HCT116 (cell line): ENCODE data around the gene SLC27A1. TPM values are rescaled to one million over a fixed set of nuclear protein-coding genes. Genes with fewer than 3 reads are reported as not detected.
A peak's percentile ranks its signal among the peaks of the same experiment; 100 is the strongest.

Experiments
- ATAC-seq: fragments of 200-7000 bp; cut with Tn5 transposase; 2 replicates; pipeline ENCODE4 v1.9.1; 2020; ENCODE audit warnings: mild to moderate bottlenecking, moderate library complexity
- BruUV-seq: library from RNA; stranded (reverse); fragments of 400-500 nt; replicated peaks from 2 replicates; lab custom pipeline; 2021; lab: Mats Ljungman, UMichigan
- CTCF ChIA-PET: fragments of 300-600 bp; sonication (Branson Sonifier 250); formaldehyde crosslinking; loops from one replicate; lab custom pipeline; 2021; ENCODE audit warnings: antibody characterized with exemption; lab: Charles Lee
- POLR2A ChIA-PET: fragments of 300-600, 350-600 bp; sonication (Branson Sonifier 250); formaldehyde crosslinking; loops from one replicate; lab custom pipeline; 2021; ENCODE audit warnings: antibody characterized with exemption; lab: Charles Lee
- RAD21 ChIA-PET, 2 experiments: fragments of 300-600 bp; sonication (Branson Sonifier 250); formaldehyde crosslinking; loops; one replicate each; lab custom pipeline; 2023; ENCODE audit warnings: low total read pairs in 2 of 2; ENCODE audit not compliant: uncharacterized antibody in 2 of 2, unreplicated experiment in 2 of 2, low non-redundant PET in 1 of 2; lab: Charles Lee
- DNase-seq: peaks from one replicate; pipeline ENCODE4 v3.0.0-alpha.2; 2010; ENCODE audit warnings: low read depth, low spot score
- H2AFZ ChIP-seq: fragments of 200-600 bp; shearing (Covaris generic), sonication (generic); 2 replicates; pipeline ENCODE4 v1.6.1; 2017; ENCODE audit warnings: low read depth, mixed run types, mixed read lengths, antibody characterized with exemption, low read length; ENCODE audit not compliant: poor library complexity, severe bottlenecking
- H3K27ac ChIP-seq: 2 replicates; pipeline ENCODE4 v1.5.1; 2012; ENCODE audit warnings: low read depth, low read length
- H3K27me3 ChIP-seq: fragments of 200-600 bp; sonication (generic); 2 replicates; pipeline ENCODE4 v1.6.1; 2016; ENCODE audit warnings: mixed run types, low read length, mixed read lengths; ENCODE audit not compliant: insufficient read depth
- H3K36me3 ChIP-seq, 2 experiments: fragments of 200-500 bp in 1 of 2; fragments of 200-600 bp in 1 of 2; sonication (Bioruptor generic) in 1 of 2; sonication (generic) in 1 of 2; 2 replicates each; pipeline versions ENCODE4 v1.5.1 to v1.6.1; 2014 to 2016; ENCODE audit warnings: low read length in 2 of 2, inconsistent platforms in 1 of 2, mixed read lengths in 1 of 2, mixed run types in 1 of 2; ENCODE audit not compliant: insufficient read depth in 2 of 2, control insufficient read depth in 1 of 2
- H3K4me1 ChIP-seq, 2 experiments: fragments of 200-600 bp in 1 of 2; sonication (generic) in 1 of 2; 2 replicates each; pipeline versions ENCODE4 v1.5.1 to v1.6.1; 2012 to 2017; ENCODE audit warnings: low read length in 2 of 2, inconsistent platforms in 1 of 2, mild to moderate bottlenecking in 1 of 2, mixed read lengths in 1 of 2, mixed run types in 1 of 2, moderate library complexity in 1 of 2; ENCODE audit not compliant: insufficient read depth in 2 of 2, control insufficient read depth in 1 of 2
- H3K4me2 ChIP-seq: fragments of 200-600 bp; sonication (generic); 2 replicates; pipeline ENCODE4 v1.6.1; 2017; ENCODE audit warnings: mixed run types, low read length, mixed read lengths
- H3K4me3 ChIP-seq, 2 experiments: fragments of 200-600 bp in 1 of 2; sonication (generic) in 1 of 2; replicated peaks in 1 of 2; 2 replicates each; pipeline ENCODE4 v1.5.1; 2011 to 2016; ENCODE audit warnings: low read length in 2 of 2, control low read depth in 1 of 2, low read depth in 1 of 2, mild to moderate bottlenecking in 1 of 2, mixed read lengths in 1 of 2, mixed run types in 1 of 2
- H3K79me2 ChIP-seq: fragments of 200-600 bp; sonication (generic); 2 replicates; pipeline ENCODE4 v1.6.1; 2017; ENCODE audit warnings: mild to moderate bottlenecking, mixed run types, low read length, moderate library complexity, mixed read lengths; ENCODE audit not compliant: insufficient read depth
- H3K9ac ChIP-seq: fragments of 200-600 bp; sonication (generic); 2 replicates; pipeline ENCODE4 v1.6.1; 2016; ENCODE audit warnings: low read length, mixed read lengths
- H3K9me2 ChIP-seq: fragments of 200-600 bp; sonication (generic), shearing (Covaris generic); 2 replicates; pipeline ENCODE4 v1.6.1; 2017; ENCODE audit warnings: mixed run types, mild to moderate bottlenecking, moderate library complexity; ENCODE audit not compliant: insufficient read depth
- H3K9me3 ChIP-seq, 2 experiments: fragments of 200-500 bp in 1 of 2; fragments of 200-600 bp in 1 of 2; sonication (Bioruptor generic) in 1 of 2; sonication (generic) in 1 of 2; 2 replicates each; pipeline ENCODE4 v1.6.1; 2014 to 2017; ENCODE audit warnings: low read length in 2 of 2, mixed read lengths in 2 of 2, inconsistent platforms in 1 of 2, low read depth in 1 of 2, mild to moderate bottlenecking in 1 of 2, mixed run types in 1 of 2, moderate library complexity in 1 of 2; ENCODE audit not compliant: control insufficient read depth in 1 of 2, insufficient read depth in 1 of 2
- H4K20me1 ChIP-seq: fragments of 200-600 bp; sonication (generic), shearing (Covaris generic); 2 replicates; pipeline ENCODE4 v1.6.1; 2017; ENCODE audit warnings: mixed run types, mild to moderate bottlenecking, moderate library complexity; ENCODE audit not compliant: insufficient read depth
- CBX3 ChIP-seq: IDR thresholded peaks from 2 replicates; pipeline ENCODE4 v1.6.1; 2012; ENCODE audit warnings: low read depth
- CEBPB ChIP-seq: IDR thresholded peaks from 2 replicates; pipeline ENCODE4 v1.6.1; 2012; ENCODE audit warnings: low read depth
- EGR1 ChIP-seq: IDR thresholded peaks from 2 replicates; pipeline ENCODE4 v1.6.1; 2012; ENCODE audit warnings: low read depth
- ELF1 ChIP-seq: IDR thresholded peaks from 2 replicates; pipeline ENCODE4 v1.6.1; 2012; ENCODE audit warnings: low read depth, borderline replicate concordance
- EZH2 ChIP-seq: fragments of 200-600 bp; sonication (generic); IDR thresholded peaks from 2 replicates; pipeline ENCODE4 v1.6.1; 2017; ENCODE audit warnings: antibody characterized with exemption, mixed run types
- FOSL1 ChIP-seq: IDR thresholded peaks from 2 replicates; pipeline ENCODE4 v1.6.1; 2012; ENCODE audit warnings: low read depth
- JUND ChIP-seq: IDR thresholded peaks from 2 replicates; pipeline ENCODE4 v1.6.1; 2012
- POLR2AphosphoS5 ChIP-seq: IDR thresholded peaks from 2 replicates; pipeline ENCODE4 v1.6.1; 2011; ENCODE audit warnings: mild to moderate bottlenecking, low read depth, low read length, moderate library complexity
- SIN3A ChIP-seq: IDR thresholded peaks from 2 replicates; pipeline ENCODE4 v1.6.1; 2012; ENCODE audit warnings: low read depth
- SP1 ChIP-seq: IDR thresholded peaks from 2 replicates; pipeline ENCODE4 v1.6.1; 2012; ENCODE audit warnings: low read depth
- TCF7L2 ChIP-seq: IDR thresholded peaks from 2 replicates; pipeline ENCODE4 v1.7.0; 2011; ENCODE audit warnings: borderline replicate concordance, inconsistent platforms; ENCODE audit not compliant: insufficient read depth, insufficient read length; ENCODE audit errors: extremely low read depth
- YY1 ChIP-seq: IDR thresholded peaks from 2 replicates; pipeline ENCODE4 v1.6.1; 2011; ENCODE audit warnings: low read length, low read depth, moderate library complexity, mild to moderate bottlenecking; ENCODE audit not compliant: insufficient replicate concordance; ENCODE audit errors: extremely low read depth
- intact Hi-C: fragments of 100-400 bp; cut with micrococcal nuclease; formaldehyde crosslinking; loops from 2 replicates; pipeline ENCODE4 v1.10.0; 2022
- total RNA-seq: library from RNA; stranded (reverse); gene quantifications from one replicate; pipeline ENCODE4 v1.2.1, GENCODE V29; 2021; ENCODE audit not compliant: unreplicated experiment
- TF ChIP-seq, protein P1 (sequence below): IDR thresholded peaks from 2 replicates; pipeline ENCODE4 v1.6.1; 2012
- TF ChIP-seq, protein P2 (sequence below): IDR thresholded peaks from 2 replicates; pipeline ENCODE4 v1.6.1; 2011; ENCODE audit warnings: mild to moderate bottlenecking, low read length, moderate library complexity; ENCODE audit not compliant: insufficient replicate concordance; ENCODE audit errors: extremely low read depth

Gene SLC27A1
- total RNA-seq, 1 experiment from 2014 or later, result 22.5 TPM

DNA sequence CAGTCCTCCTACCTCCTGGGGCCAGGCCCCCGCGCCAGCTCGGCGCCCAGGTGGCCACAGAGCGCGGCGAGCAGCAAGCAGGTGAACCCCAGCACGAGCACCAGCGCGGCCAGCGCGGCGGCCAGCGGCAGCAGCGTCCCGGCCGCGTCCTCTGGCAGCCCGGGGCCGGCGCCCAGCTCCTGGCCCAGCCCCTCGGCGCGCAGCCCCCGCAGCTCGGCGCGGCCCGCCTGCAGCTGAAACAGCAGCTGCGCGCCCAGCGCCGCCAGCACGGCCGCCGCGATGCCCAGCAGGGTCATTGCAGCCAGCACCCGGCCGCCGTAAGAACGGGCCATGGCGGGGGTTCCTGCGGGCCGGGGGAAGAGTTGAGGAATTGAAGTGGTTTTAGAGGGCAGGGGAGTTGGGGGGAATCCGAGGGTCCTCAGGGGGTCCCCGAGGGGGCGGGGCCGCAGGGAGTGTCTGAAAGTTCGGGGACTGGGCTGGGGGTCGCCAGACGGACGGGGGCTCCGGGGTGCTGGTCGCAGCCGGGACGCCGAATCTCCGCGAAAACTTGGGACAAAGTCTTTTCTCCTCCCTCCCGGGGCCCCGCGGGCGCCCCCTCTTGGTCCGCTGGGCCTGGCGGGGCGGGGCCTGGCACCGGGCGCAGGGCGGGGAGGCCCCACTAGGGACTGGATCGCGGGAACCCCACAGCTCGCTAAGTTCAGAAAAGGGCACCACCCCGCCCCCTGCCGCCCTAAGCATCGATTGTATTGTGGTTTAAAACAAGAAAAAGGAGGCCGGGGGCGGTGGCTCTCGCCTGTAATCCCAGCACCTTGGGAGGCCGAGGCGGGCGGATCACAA lies 22.0 kb upstream of the SLC27A1 start, which contains the start of gene TMEM221 (continued):
- no peak for TF ChIP-seq YY1
- TF ChIP-seq, protein P1, sequence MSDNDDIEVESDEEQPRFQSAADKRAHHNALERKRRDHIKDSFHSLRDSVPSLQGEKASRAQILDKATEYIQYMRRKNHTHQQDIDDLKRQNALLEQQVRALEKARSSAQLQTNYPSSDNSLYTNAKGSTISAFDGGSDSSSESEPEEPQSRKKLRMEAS, result no peak
- no peak for TF ChIP-seq EZH2
- TF ChIP-seq, all 23 proteins: peak for 5

DNA sequence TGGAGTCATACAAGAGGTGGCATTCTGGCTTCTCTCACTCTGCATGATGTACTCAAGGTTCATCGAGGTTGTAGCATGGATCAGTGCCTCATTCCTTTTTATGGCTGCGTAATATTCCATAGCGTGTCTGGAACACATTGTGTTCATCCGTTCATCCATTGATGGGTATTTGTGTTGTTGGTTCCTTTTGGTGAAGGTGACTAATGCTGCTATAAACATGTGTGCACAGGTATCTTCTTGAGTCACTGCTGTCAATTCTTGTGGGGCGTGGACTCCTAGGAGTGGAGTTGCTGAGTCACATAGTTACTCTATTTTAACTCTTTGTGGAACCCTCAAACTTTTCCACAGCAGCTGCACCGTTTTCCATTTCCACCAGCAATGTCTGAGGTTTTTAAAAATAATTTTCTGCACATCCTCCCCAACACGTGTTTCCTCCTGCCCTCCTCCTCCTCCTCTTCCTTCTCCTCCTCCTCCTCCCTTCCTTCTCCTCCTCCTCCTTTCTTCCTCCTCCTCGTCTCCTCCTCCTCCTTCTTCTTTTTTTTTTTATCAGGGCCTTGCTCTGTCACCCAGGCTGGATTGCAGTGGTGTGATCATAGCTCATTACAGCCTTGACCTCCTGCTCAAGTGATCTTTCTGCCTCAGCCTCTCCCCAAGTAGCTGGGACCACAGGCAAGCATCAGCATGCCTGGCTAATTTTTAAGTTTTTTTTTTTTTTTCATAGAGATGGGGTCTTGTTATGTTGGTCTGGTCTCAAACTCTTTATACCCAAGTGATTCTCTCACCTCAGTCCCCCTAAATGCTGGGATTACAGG lies 19.9 kb upstream of the SLC27A1 start:
- peak overlapping the region; percentile 35 for H3K9ac ChIP-seq
- H3K4me1 ChIP-seq, result peaks cover 24 to 50% of the 10 kb centered on the region in 2 experiments
- POLR2A ChIA-PET, result interaction anchor here (0.9 kb wide), 1 partner anchor 31 kb away, joined by 4 read pairs; the partner anchor contains the start of gene MVB12A

More for the DNA sequence above, 19.9 kb upstream of the SLC27A1 start:
- H3K4me2 ChIP-seq, result peak overlapping the region; percentile 91
- TF ChIP-seq FOSL1, result peak; percentile 90
- TF ChIP-seq TCF7L2, result peak; percentile 22
- peak; percentile 65 for TF ChIP-seq POLR2AphosphoS5
- TF ChIP-seq, protein P1, result peak; percentile 90
- no peak for TF ChIP-seq ELF1
- TF ChIP-seq JUND, result peak; percentile 94
- TF ChIP-seq CBX3, result peak; percentile 86
- TF ChIP-seq EZH2, result no peak
- TF ChIP-seq SIN3A, result peak; percentile 96
- no peak; the same call in 1 of the 2 replicates for TF ChIP-seq CEBPB
- TF ChIP-seq SP1, result peak; percentile 92
- TF ChIP-seq YY1, result peak; percentile 25
- TF ChIP-seq EGR1, result peak; percentile 31; the same call in 1 of the 2 replicates
- TF ChIP-seq, protein P2, sequence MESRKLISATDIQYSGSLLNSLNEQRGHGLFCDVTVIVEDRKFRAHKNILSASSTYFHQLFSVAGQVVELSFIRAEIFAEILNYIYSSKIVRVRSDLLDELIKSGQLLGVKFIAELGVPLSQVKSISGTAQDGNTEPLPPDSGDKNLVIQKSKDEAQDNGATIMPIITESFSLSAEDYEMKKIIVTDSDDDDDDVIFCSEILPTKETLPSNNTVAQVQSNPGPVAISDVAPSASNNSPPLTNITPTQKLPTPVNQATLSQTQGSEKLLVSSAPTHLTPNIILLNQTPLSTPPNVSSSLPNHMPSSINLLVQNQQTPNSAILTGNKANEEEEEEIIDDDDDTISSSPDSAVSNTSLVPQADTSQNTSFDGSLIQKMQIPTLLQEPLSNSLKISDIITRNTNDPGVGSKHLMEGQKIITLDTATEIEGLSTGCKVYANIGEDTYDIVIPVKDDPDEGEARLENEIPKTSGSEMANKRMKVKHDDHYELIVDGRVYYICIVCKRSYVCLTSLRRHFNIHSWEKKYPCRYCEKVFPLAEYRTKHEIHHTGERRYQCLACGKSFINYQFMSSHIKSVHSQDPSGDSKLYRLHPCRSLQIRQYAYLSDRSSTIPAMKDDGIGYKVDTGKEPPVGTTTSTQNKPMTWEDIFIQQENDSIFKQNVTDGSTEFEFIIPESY, result no peak
- TF ChIP-seq, all 23 proteins: peak for 10
- no TSS peak for BruUV-seq
- intact Hi-C loops, result loop anchor here (5.0 to 10.0 kb wide), 2 partner anchors 53 to 234 kb away; partner anchors contain the start of gene UNC13A
- H3K27ac ChIP-seq, result peak overlapping the region; percentile 79
- peak; percentile 88 for DNase-seq
- no peaks in the 10 kb centered on the region for H3K9me3 ChIP-seq
- ATAC-seq, result peak; percentile 57
- H2AFZ ChIP-seq, result no peak overlapping the region
- no peaks in the 10 kb centered on the region for H3K36me3 ChIP-seq
- no peaks in the 10 kb centered on the region for H4K20me1 ChIP-seq
- RAD21 ChIA-PET, result interaction anchor here (0.7 kb wide), 2 partner anchors 47 to 123 kb away, joined by 3 to 7 read pairs; no protein-coding TSS in a partner anchor
- CTCF ChIA-PET, result interaction anchor here (0.9 to 2.7 kb wide), 3 partner anchors 9 to 57 kb away, joined by 3 to 8 read pairs (median 6); no protein-coding TSS in a partner anchor
- no peaks in the 10 kb centered on the region for H3K79me2 ChIP-seq
- peak overlapping the region in 1 of 2 experiments; percentile 6; a peak in 1 of 4 replicates for H3K4me3 ChIP-seq
- H3K9me2 ChIP-seq, result no peaks in the 10 kb centered on the region
- no peaks in the 10 kb centered on the region for H3K27me3 ChIP-seq
